ENCODE results near the gene MATN4.

DNA sequence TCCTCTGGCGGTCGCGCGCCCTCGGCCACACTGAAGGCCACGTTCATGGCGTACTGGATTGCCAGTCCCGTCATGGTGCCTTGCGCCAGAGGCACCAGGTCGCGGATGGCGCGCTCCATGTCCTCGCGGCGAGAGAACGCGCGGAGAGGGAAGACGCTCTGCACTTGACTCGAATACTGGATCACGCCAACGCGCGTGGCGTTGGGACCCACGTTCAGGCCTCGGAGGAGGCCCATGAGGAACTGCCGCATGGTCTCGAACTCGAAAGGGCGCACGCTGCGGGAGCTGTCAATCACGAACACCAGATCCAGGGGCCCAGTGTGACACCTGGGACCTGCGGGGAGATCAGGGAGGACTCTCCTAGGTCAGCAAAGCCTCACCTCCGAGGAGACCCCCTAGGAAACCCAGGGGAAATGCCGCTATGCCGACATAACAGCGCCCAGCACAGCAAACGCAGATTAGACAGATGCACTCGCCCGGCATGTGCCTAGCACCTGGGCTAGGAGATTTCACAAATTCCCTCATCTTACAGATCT, 3.6 kb downstream of the MATN4 start:
- TF ChIP-seq POLR2A (IDR thresholded peaks at IDR 0.05; ENCODE audit: borderline replicate concordance, extremely low read depth, insufficient read depth, insufficient read length) (no peak), ZNF274 (IDR thresholded peaks at IDR 0.05; ENCODE audit: low read depth, low read length) (no peak), POLR2AphosphoS5 (IDR thresholded peaks at IDR 0.05; ENCODE audit: low read depth, low read length) (no peak), EZH2phosphoT487 (IDR thresholded peaks at IDR 0.05; ENCODE audit: borderline replicate concordance) (no peak), JUND (IDR thresholded peaks at IDR 0.05) (no peak), CBX3 (IDR thresholded peaks at IDR 0.05; ENCODE audit: low read depth) (no peak), ELF1 (IDR thresholded peaks at IDR 0.05; ENCODE audit: borderline replicate concordance, low read depth) (no peak), RAD21 (IDR thresholded peaks at IDR 0.05; ENCODE audit: low read depth) (no peak), SIN3A (IDR thresholded peaks at IDR 0.05; ENCODE audit: low read depth) (no peak)
- TF ChIP-seq, protein P1, sequence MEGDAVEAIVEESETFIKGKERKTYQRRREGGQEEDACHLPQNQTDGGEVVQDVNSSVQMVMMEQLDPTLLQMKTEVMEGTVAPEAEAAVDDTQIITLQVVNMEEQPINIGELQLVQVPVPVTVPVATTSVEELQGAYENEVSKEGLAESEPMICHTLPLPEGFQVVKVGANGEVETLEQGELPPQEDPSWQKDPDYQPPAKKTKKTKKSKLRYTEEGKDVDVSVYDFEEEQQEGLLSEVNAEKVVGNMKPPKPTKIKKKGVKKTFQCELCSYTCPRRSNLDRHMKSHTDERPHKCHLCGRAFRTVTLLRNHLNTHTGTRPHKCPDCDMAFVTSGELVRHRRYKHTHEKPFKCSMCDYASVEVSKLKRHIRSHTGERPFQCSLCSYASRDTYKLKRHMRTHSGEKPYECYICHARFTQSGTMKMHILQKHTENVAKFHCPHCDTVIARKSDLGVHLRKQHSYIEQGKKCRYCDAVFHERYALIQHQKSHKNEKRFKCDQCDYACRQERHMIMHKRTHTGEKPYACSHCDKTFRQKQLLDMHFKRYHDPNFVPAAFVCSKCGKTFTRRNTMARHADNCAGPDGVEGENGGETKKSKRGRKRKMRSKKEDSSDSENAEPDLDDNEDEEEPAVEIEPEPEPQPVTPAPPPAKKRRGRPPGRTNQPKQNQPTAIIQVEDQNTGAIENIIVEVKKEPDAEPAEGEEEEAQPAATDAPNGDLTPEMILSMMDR (IDR thresholded peaks at IDR 0.05 in 2 of 3, conservative IDR thresholded peaks at IDR 0.05 in 1 of 3; ENCODE audit: borderline replicate concordance in 1 of 3, insufficient read depth in 1 of 3, low read depth in 2 of 3, low read length in 2 of 3), result no peak
- TF ChIP-seq, protein P2, sequence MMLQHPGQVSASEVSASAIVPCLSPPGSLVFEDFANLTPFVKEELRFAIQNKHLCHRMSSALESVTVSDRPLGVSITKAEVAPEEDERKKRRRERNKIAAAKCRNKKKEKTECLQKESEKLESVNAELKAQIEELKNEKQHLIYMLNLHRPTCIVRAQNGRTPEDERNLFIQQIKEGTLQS (IDR thresholded peaks at IDR 0.05), result no peak
- TF ChIP-seq, protein P3, sequence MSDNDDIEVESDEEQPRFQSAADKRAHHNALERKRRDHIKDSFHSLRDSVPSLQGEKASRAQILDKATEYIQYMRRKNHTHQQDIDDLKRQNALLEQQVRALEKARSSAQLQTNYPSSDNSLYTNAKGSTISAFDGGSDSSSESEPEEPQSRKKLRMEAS (IDR thresholded peaks at IDR 0.05), result no peak
